ENCODE measurements around the gene WNT10A. TPM values are rescaled to one million over a fixed set of nuclear protein-coding genes. Genes with fewer than 3 reads are reported as not detected.

WNT10A gene
- total and polyA plus RNA-seq, 2 of the 8 experiments (the other 6 are each of a cell fraction or from before 2014, with no cell fraction given) = 0.05 TPM; not detected in 1

GRCh38 chr2:218877331-218877730 is 3.3 kb upstream of the WNT10A start:
- WGBS, 2 experiments (ENCODE audit: extremely low coverage in 1 of 2, insufficient coverage in 1 of 2, insufficient read length in 1 of 2, insufficient replicate concordance in 2 of 2, low coverage in 1 of 2, low lambda C conversion rate in 2 of 2, missing lambda C conversion rate in 1 of 2) = 66% methylated on average over 6 of the region's 6 CpGs; no CpG with 5 or more reads in 1 of the 2 experiments
- H3K9me3 ChIP-seq (ENCODE audit: insufficient read depth in 2 of 2, low read depth in 1 of 2, low read length in 1 of 2) = no peaks in the 10 kb centered on the region; a peak in 1 of 4 replicates
- H3K36me3 ChIP-seq (ENCODE audit: control insufficient read depth in 2 of 4, insufficient read depth in 4 of 4, low read length in 3 of 4) = peaks cover 0 to 7% (median 0%) of the 10 kb centered on the region in 4 experiments; a peak in 1 of 8 replicates
- H3K4me3 ChIP-seq (ENCODE audit: extremely low read depth in 1 of 4, insufficient read depth in 2 of 4, low read depth in 3 of 4, low read length in 4 of 4) = no peak overlapping the region
- H3K14ac ChIP-seq (ENCODE audit: insufficient read length) = no peak overlapping the region
- H2AFZ ChIP-seq (ENCODE audit: low read length) = no peak overlapping the region
- H2BK20ac ChIP-seq (ENCODE audit: low read length) = no peak overlapping the region
- ChIA-PET CTCF (ENCODE audit: partially characterized antibody) (interaction anchor here (1.1 to 21.8 kb wide), 22 partner anchors 9 to 239 kb away, joined by 3 to 783 read pairs (median 13); partner anchors contain the start of genes CRYBA2, FEV and WNT6), POLR2A (ENCODE audit: partially characterized antibody) (interaction anchor here (1.2 to 2.2 kb wide), 5 partner anchors 14 to 118 kb away, joined by 3 to 9 read pairs (median 3); no protein-coding TSS in a partner anchor)
- no peak overlapping the region for H2BK12ac ChIP-seq (ENCODE audit: low read depth, low read length)
- H4K20me1 ChIP-seq (replicated peaks in 1 of 2; ENCODE audit: control insufficient read depth in 1 of 2, insufficient read depth in 2 of 2, low read length in 2 of 2) = peaks cover 11 to 36% of the 10 kb centered on the region in 2 experiments
- no peak overlapping the region for H3K56ac ChIP-seq (replicated peaks; ENCODE audit: insufficient read length, low read depth, low read length)
- DNase-seq (ENCODE audit: low read depth in 1 of 2, low spot score in 2 of 2) = no peak
- H3K18ac ChIP-seq (ENCODE audit: extremely low read depth, low read length) = no peak overlapping the region
- no peak overlapping the region; the same call in 1 of the 2 replicates for H4K8ac ChIP-seq (ENCODE audit: extremely low read depth, insufficient read depth, low read length)
- H2BK5ac ChIP-seq (ENCODE audit: low read depth, low read length) = no peak overlapping the region
- no peak for FAIRE-seq
- H4K5ac ChIP-seq (ENCODE audit: insufficient read length, low read depth, low read length) = no peak overlapping the region
- no peak overlapping the region for H3K27ac ChIP-seq (ENCODE audit: low read depth, low read length)
- no peak overlapping the region for H3K9ac ChIP-seq (replicated peaks in 1 of 4; ENCODE audit: extremely low read depth in 1 of 4, low read depth in 3 of 4, low read length in 3 of 4)
- no peak overlapping the region for H4K91ac ChIP-seq (replicated peaks; ENCODE audit: insufficient read length, low read length)
- H3K4ac ChIP-seq (replicated peaks; ENCODE audit: insufficient read length, low read depth, low read length) = no peak overlapping the region
- H2BK120ac ChIP-seq (replicated peaks; ENCODE audit: low read depth, low read length) = no peak overlapping the region
- peaks cover 97 to 100% (median 99%) of the 10 kb centered on the region in 4 experiments for H3K27me3 ChIP-seq (replicated peaks in 1 of 4; ENCODE audit: control insufficient read depth in 3 of 4, extremely low read depth in 1 of 4, insufficient read depth in 3 of 4, low read length in 3 of 4)
- peak overlapping the region; percentile 72; the same call in 1 of the 2 replicates for H2AK5ac ChIP-seq (ENCODE audit: low read depth, low read length)
- no peaks in the 10 kb centered on the region; the same call in 1 of the 2 replicates for H3K79me1 ChIP-seq (ENCODE audit: low read depth, low read length)
- no peak overlapping the region for H2BK15ac ChIP-seq (ENCODE audit: low read length)
- TF ChIP-seq USF2 (IDR thresholded peaks at IDR 0.05; ENCODE audit: low read length) (no peak), NRF1 (IDR thresholded peaks at IDR 0.05; ENCODE audit: low read depth, low read length) (no peak), KDM1A (IDR thresholded peaks at IDR 0.05; ENCODE audit: borderline replicate concordance, low read length) (no peak), CHD2 (IDR thresholded peaks at IDR 0.05; ENCODE audit: low read length) (no peak), SP2 (IDR thresholded peaks at IDR 0.05; ENCODE audit: low read length) (no peak), SUZ12 (IDR thresholded peaks at IDR 0.05; ENCODE audit: low read length) (no peak), EZH2 (IDR thresholded peaks at IDR 0.05; ENCODE audit: low read depth, low read length, severe bottlenecking) (no peak), FOSL1 (IDR thresholded peaks at IDR 0.05; ENCODE audit: insufficient read depth, low read depth, low read length) (no peak), BACH1 (IDR thresholded peaks at IDR 0.05; ENCODE audit: low read length) (no peak)
- peaks cover 3% of the 10 kb centered on the region; the same call in 1 of the 2 replicates for H3K23me2 ChIP-seq (ENCODE audit: low read depth, low read length)
- H3K79me2 ChIP-seq (ENCODE audit: control insufficient read depth in 1 of 2, insufficient read depth in 2 of 2, low read length in 2 of 2) = no peaks in the 10 kb centered on the region
- no peak overlapping the region for H3K23ac ChIP-seq (ENCODE audit: insufficient read length)
- peaks cover 0 to 38% (median 26%) of the 10 kb centered on the region in 4 experiments; a peak in 6 of 7 replicates for H3K4me1 ChIP-seq (replicated peaks in 1 of 4; ENCODE audit: control insufficient read depth in 3 of 4, insufficient read depth in 4 of 4, low read length in 3 of 4)
- no peak overlapping the region for H3K4me2 ChIP-seq (ENCODE audit: insufficient read depth in 1 of 2, low read depth in 2 of 2, low read length in 2 of 2)

Measured in H1 (cell line).